HG03342 (cell line): ENCODE measurements around the gene LTF.

Experiments used
- ATAC-seq: cut with Tn5 transposase; IDR thresholded peaks from one replicate; pipeline ENCODE4 v1.9.1; 2021; ENCODE audit warnings: mild to moderate bottlenecking, moderate library complexity; ENCODE audit not compliant: unreplicated experiment

LTF gene

DNA sequence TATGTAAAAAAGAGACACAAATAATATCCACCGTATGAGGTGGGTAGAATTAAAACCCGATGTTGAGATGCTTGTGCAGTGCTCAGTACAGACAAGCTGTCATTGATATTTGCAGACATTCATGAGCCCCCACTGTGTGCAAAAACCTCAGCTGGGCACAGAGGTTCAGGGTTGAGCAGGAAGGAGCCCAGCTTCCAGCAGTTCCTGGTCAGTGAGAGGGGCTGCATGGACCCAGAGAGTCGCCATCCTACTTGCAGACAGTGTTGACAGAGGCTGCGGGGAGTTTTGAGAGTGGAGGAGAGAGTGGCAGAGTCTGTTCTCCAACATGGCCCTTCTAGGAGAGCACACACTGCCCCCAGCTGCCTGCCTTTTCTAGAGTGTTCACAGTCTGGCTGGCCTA lies 6.1 kb upstream of the LTF start:
- no peak for ATAC-seq

GRCh38 chr3:46469680-46470357 lies 5.1 kb upstream of the LTF start:
- no peak for ATAC-seq

DNA sequence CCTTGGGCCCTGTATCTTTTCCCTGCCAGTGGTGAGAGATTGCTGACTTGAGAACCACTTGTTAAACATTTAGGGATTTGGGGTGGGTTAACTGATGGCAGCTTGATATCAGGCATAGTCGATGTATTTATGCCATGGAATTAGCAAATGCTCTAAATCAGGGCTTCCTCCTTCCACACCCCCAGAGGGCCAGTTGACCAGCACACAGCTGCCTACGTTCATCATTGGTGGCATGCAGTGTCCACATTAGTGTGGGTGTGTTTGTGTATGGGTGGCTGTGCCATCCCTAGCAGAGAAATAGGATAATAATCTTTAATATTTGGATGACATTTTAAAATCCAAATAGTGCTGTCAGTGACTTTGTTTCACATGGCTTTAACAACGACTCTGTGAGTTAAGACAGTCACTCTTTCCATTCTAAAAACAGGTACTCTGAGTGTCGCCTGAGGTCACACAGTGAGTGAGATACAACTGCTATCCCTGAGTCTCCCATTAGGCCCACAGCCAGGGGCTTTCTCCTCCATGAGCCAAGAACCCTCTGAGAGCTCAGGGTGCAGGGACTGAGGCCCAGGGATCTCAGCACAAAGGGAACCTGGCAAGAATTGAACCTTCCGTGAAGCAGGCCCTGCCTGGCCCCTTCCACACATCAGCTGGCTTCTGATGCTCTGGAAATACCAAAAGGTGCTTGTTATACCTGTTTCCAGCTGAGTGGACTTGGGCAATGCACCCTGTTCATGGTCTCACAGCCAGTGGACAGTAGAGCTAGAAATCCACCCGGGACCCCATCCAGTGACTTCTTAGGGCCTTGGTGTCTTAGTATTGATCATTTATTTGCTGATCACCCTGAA lies 4.3 kb upstream of the LTF start:
- ATAC-seq, result no peak

DNA sequence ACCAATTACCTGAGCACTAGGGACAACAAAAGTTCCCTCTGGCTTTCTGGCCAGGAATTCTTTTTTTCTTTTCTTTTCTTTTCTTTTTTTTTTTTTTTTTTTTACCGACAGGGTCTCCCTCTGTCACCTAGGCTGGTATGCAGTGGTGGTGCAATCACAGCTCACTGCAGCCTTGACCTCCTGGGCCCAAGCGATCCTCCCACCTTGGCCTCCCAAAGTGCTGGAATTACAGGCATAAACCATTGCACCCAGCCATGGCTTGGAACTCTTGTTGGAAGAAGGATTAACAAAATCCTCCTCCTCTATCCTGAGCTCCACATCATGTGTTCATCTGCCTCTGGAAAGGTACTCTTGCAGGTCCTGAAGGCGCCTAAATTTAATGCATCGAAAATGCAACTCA lies 2.9 kb upstream of the LTF start:
- no peak for ATAC-seq

- no peak for ATAC-seq
Measured at GRCh38 chr3:46466871-46467403, 2.2 kb upstream of the LTF start.

DNA sequence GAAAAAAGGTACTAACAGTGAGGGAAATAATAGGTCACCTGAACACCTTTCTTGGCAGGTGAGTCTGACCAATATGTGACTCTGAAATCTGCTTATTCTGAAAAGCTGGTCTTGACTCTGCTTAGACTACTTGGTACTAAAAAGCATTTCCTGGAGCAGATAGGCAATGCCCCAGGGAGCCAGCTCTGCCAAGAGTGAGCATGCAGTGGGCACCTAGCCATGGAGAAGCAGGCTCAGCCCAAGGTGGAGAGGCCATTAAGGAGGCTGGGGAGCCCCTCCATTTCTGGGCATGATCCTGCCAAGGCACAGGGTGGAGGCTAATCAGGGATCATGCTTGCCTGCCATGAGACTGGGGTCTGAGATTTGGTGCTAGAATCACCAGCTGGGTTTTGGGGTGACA lies 1.6 kb upstream of the LTF start:
- no peak for ATAC-seq

DNA sequence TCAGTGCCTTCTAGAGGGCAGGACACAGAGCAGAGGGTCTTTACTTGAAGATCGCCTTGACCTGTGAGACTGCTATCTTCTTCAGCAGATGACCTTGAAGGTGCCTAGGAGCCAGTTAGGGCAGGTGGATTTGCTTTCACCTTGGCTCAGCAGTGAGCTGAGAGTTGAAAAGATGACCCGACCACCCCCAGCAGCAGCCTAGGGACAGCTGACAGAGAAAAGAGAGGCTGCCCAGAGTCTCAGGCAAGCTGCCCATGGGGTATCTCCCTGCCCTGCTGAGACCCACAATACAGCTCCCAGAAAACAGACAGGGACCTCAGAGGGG lies 453 bp upstream of the LTF start:
- ATAC-seq, result no peak

DNA sequence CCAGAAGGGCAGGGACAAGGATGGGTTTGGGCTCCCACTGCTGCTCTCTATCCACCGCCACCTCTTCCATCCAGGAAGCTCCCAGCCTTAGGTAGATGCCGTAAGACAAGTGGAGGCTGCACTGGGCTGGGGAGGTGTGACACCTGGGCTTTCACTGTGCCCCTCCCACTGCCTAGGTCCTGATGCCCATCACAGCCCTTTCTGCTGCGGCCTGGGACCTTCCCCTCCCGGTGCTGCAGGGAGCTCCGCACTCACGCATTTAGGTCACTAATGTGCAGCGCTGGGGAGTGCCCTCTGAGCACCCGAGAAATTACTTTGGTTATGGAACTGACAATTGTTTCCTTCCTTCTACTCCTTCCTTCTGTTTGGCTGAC lies 850 bp downstream of the LTF start:
- ATAC-seq, result no peak

GRCh38 chr3:46463120-46463867 lies 1.4 kb downstream of the LTF start:
- no peak for ATAC-seq

DNA sequence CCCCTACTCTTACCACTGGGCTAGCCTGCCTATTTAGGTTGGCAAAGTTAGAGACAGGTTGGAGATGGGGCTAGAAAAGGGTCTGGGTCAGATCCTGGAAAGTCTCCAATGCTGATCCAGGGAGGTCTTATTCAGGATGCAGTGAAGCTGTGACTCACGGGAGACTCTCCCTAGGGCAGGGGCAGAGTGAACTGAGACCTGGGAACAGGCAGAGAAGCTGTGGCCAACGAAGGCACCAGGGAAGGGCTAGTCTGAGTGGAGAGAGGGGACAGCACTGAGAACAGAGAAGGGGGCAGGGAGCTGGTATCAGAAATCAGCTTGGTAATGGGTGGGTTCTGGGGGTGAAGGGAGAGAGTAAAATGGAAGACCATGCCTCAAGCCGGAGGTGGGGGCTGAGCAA lies 2.2 kb downstream of the LTF start:
- no peak for ATAC-seq

DNA sequence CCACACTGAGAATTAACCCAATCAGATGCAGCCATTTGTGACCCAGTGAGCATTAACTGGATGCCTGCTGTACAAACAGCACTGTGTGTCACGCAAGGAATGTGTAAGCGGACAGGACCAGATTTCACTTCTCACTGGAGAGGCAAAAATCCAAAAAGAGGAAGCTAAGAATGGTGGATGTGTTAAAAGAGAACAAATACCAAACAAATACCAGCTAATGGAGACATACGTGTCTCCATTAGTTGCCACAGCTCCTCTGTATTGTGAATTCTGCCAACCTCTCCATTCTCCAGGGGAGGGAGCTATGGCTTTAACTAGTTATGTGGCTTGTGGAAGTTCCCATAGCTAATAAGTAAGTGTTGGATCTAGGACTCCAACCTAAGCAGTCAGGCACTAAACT lies 2.6 kb downstream of the LTF start:
- no peak for ATAC-seq

DNA sequence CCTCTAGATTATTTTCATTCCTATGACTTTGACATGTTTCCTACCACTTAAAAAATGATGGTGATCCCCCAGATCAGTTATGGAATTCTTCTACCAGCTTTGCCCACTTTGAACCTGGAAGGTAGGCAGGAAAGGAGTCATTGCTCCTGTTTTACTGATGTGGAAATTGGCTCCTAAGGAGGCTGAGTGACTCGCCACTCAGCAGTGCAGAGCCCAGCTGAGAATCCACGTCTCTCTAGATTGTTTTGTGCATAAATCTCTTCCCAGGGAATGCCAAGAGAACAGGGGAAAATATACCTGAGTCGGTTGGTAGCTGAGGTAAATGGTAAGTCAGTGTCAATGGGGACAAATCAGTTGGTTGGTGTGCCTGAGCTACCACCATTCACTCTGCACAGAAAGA lies 4.7 kb downstream of the LTF start:
- ATAC-seq, result no peak

- no peak for ATAC-seq
Measured at GRCh38 chr3:46456118-46456517, 8.6 kb downstream of the LTF start.

- no peak for ATAC-seq
Measured at GRCh38 chr3:46455231-46456115, 9.2 kb downstream of the LTF start.

GRCh38 chr3:46454606-46455005 lies 10.1 kb downstream of the LTF start:
- ATAC-seq, result no peak

DNA sequence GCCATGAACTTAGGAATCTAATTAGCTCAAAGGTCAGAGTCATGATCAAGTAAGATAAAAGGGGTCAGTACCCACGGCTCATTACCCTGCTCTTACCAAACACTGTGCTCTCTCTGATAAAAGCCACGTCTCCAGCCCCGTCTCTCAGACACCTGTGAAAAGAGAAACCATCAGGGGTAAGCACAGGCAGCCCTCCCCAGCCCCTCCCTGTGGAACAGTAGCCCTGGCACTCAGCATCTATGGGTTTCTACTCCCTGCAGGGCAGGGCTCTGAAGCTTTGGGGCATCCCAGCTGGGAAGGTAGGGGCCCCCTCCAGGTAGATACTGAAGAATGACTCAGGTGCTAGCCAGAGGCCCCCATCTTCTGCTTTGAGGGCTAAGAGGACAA lies 10.5 kb downstream of the LTF start:
- ATAC-seq, result no peak

DNA sequence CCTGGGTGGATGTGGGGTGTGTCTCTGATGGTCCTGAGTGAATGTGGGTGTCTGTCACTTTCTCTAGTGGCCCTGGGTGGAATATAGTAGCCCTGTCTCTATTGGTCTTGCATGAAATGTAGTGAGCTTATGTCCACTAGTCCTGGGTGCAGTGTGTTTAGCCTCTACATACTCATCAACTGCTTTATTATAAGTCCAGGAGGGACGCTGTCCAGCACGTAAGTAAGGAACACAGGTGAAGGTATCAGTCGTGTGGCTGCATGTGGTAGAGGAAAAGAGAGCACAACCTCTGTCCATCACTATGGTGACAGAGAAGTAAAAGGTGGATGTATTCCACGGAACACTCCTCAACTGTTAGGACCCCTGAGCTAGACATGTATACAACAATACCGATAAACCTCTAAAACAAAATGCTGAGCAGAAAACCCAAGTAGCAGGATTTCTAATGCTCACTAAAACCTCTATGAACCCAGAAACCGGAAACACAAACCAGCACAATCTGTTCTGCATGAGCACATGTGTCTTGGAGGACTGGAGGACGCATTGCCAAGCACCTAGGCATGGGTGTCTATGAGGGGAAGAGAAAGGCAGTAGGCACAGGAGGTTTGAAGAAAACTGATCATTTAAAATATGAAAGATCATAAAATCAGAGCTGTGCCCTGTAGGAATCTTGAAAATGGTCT lies 11.0 kb downstream of the LTF start:
- no peak for ATAC-seq

- no peak for ATAC-seq
Measured at GRCh38 chr3:46449755-46450552, 14.8 kb downstream of the LTF start.

GRCh38 chr3:46448721-46449120 lies 16.0 kb downstream of the LTF start:
- no peak for ATAC-seq
